Tibial nerve (tissue), 3 donors: ENCODE measurements around the gene JAML.
"Not testable (repeated sequence)": the region's sequence is repeated elsewhere in the genome, so short reads cannot be mapped to it uniquely, and the experiment has no call there.

Experiments used
- POLR2A ChIP-seq, 2 donors: fragments of 450-650 bp; IDR thresholded peaks; one replicate each; pipeline ENCODE4 v1.6.1; 2017; ENCODE audit warnings: antibody characterized with exemption in 2 of 2, mild to moderate bottlenecking in 2 of 2, moderate library complexity in 2 of 2
- TF ChIP-seq, protein P1 (sequence below), 5 experiments: fragments of 200-600 bp in 3 of 5; fragments of 450-650 bp in 2 of 5; sonication (generic) in 3 of 5; IDR thresholded peaks; one replicate each; pipeline ENCODE4 v1.5.1; 2016 to 2019; ENCODE audit warnings: antibody characterized with exemption in 5 of 5, mild to moderate bottlenecking in 3 of 5, moderate library complexity in 2 of 5

DNA sequence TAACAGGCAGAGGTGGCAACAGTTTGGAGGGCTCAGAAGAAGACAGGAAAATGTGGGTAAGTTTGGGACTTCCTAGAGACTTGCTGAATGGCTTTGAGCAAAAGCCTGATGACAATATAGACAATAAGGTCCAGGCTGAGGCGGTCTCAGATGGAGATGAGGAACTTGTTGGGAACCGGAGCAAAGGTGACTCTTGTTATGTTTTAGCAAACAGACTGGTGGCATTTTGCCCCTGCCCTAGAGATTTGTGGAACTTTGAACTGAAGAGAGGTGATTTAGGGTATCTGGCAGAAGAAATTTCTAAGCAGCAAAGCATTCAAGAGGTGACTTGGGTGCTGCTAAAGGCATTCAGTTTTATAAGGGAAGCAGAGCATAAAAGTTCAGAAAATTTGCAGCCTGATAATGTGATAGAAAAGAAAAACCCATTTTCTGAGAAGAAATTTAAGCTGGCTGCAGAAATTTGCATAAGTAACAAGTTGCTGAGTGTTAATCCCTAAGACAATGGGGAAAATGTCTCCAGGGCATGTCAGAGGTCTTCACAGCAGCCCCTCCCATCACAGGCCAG, 33.8 kb downstream of the JAML start:
- TF ChIP-seq POLR2A (IDR thresholded peaks at IDR 0.05): not testable (repeated sequence)
- TF ChIP-seq, protein P1, sequence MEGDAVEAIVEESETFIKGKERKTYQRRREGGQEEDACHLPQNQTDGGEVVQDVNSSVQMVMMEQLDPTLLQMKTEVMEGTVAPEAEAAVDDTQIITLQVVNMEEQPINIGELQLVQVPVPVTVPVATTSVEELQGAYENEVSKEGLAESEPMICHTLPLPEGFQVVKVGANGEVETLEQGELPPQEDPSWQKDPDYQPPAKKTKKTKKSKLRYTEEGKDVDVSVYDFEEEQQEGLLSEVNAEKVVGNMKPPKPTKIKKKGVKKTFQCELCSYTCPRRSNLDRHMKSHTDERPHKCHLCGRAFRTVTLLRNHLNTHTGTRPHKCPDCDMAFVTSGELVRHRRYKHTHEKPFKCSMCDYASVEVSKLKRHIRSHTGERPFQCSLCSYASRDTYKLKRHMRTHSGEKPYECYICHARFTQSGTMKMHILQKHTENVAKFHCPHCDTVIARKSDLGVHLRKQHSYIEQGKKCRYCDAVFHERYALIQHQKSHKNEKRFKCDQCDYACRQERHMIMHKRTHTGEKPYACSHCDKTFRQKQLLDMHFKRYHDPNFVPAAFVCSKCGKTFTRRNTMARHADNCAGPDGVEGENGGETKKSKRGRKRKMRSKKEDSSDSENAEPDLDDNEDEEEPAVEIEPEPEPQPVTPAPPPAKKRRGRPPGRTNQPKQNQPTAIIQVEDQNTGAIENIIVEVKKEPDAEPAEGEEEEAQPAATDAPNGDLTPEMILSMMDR (IDR thresholded peaks at IDR 0.05): not testable (repeated sequence)
